ENCODE results near the gene ALK. TPM values are rescaled to one million over a fixed set of nuclear protein-coding genes. Genes with fewer than 3 reads are reported as not detected.

The ALK gene
- total and polyA plus RNA-seq, 3 experiments from 2014 or later: not detected

- CTCF ChIA-PET: no interaction called here
- H3K4me1 ChIP-seq (ENCODE audit: insufficient read depth, low read length): no peaks in the 10 kb centered on the region
- no peaks in the 10 kb centered on the region for H3K36me3 Mint-ChIP-seq
Observed at GRCh38 chr2:29583104-29583503, 338.3 kb downstream of the ALK start.

GRCh38 chr2:29582062-29582461, 339.3 kb downstream of the ALK start:
- DNase-seq: no peak
- Histone ChIP-seq H3K27ac (ENCODE audit: low read depth, low read length) (no peak overlapping the region), H3K36me3 (ENCODE audit: insufficient read depth, low read length) (no peaks in the 10 kb centered on the region), H3K27me3 (ENCODE audit: insufficient read depth, low read length, poor library complexity, severe bottlenecking) (no peaks in the 10 kb centered on the region), H3K4me3 (ENCODE audit: low read length) (no peak overlapping the region), H3K4me1 (ENCODE audit: insufficient read depth, low read length) (no peaks in the 10 kb centered on the region), H3K9me3 (ENCODE audit: low read length) (no peaks in the 10 kb centered on the region)
- H3K36me3 Mint-ChIP-seq: no peaks in the 10 kb centered on the region
- no peak overlapping the region for H3K27ac Mint-ChIP-seq
- no peak overlapping the region for H3K4me3 Mint-ChIP-seq
- ChIA-PET POLR2A (no interaction called here), CTCF (no interaction called here)
- H3K9me3 Mint-ChIP-seq: no peaks in the 10 kb centered on the region
- no peaks in the 10 kb centered on the region for H3K4me1 Mint-ChIP-seq
- H3K27me3 Mint-ChIP-seq: peaks cover 0 to 12% of the 10 kb centered on the region in 2 donors

More at GRCh38 chr2:29583104-29583503, 338.3 kb downstream of the ALK start:
- Histone ChIP-seq H3K36me3 (ENCODE audit: insufficient read depth, low read length) (no peaks in the 10 kb centered on the region), H3K9me3 (ENCODE audit: low read length) (no peaks in the 10 kb centered on the region), H3K27me3 (ENCODE audit: insufficient read depth, low read length, poor library complexity, severe bottlenecking) (no peaks in the 10 kb centered on the region), H3K27ac (ENCODE audit: low read depth, low read length) (no peak overlapping the region), H3K4me3 (ENCODE audit: low read length) (no peak overlapping the region)
- no peaks in the 10 kb centered on the region for H3K9me3 Mint-ChIP-seq
- DNase-seq: no peak
- H3K27me3 Mint-ChIP-seq: peaks cover 0 to 9% of the 10 kb centered on the region in 2 donors
- POLR2A ChIA-PET: no interaction called here
- H3K4me1 Mint-ChIP-seq: no peaks in the 10 kb centered on the region
- H3K4me3 Mint-ChIP-seq: no peak overlapping the region
- H3K27ac Mint-ChIP-seq: no peak overlapping the region

- CTCF ChIA-PET: no interaction called here
- no peaks in the 10 kb centered on the region for H3K27me3 ChIP-seq (ENCODE audit: insufficient read depth, low read length, poor library complexity, severe bottlenecking)
- no peak overlapping the region for H3K4me3 Mint-ChIP-seq
- H3K4me3 ChIP-seq (ENCODE audit: low read length): no peak overlapping the region
- no peak for DNase-seq
- peaks cover 2 to 16% of the 10 kb centered on the region in 2 donors for H3K27me3 Mint-ChIP-seq
- no peak overlapping the region for H3K27ac ChIP-seq (ENCODE audit: low read depth, low read length)
- no peaks in the 10 kb centered on the region for H3K36me3 ChIP-seq (ENCODE audit: insufficient read depth, low read length)
- H3K9me3 ChIP-seq (ENCODE audit: low read length): no peaks in the 10 kb centered on the region
- no peaks in the 10 kb centered on the region for H3K9me3 Mint-ChIP-seq
- no peaks in the 10 kb centered on the region for H3K36me3 Mint-ChIP-seq
- no peaks in the 10 kb centered on the region for H3K4me1 ChIP-seq (ENCODE audit: insufficient read depth, low read length)
- POLR2A ChIA-PET: no interaction called here
- H3K27ac Mint-ChIP-seq: no peak overlapping the region
- no peaks in the 10 kb centered on the region for H3K4me1 Mint-ChIP-seq
Observed at GRCh38 chr2:29580223-29580622, 341.2 kb downstream of the ALK start.

- Histone ChIP-seq H3K36me3 (ENCODE audit: insufficient read depth, low read length) (no peaks in the 10 kb centered on the region), H3K4me3 (ENCODE audit: low read length) (no peak overlapping the region), H3K4me1 (ENCODE audit: insufficient read depth, low read length) (no peaks in the 10 kb centered on the region), H3K27me3 (ENCODE audit: insufficient read depth, low read length, poor library complexity, severe bottlenecking) (no peaks in the 10 kb centered on the region), H3K9me3 (ENCODE audit: low read length) (no peaks in the 10 kb centered on the region), H3K27ac (ENCODE audit: low read depth, low read length) (no peak overlapping the region)
- Mint-ChIP-seq H3K4me1 (no peaks in the 10 kb centered on the region), H3K36me3 (no peaks in the 10 kb centered on the region), H3K27me3 (peaks cover 2 to 16% of the 10 kb centered on the region in 2 donors), H3K9me3 (no peaks in the 10 kb centered on the region), H3K27ac (no peak overlapping the region), H3K4me3 (no peak overlapping the region)
- POLR2A ChIA-PET: no interaction called here
- no peak for DNase-seq
- CTCF ChIA-PET: no interaction called here
Observed at GRCh38 chr2:29579495-29580169, 341.8 kb downstream of the ALK start.

GRCh38 chr2:29578084-29578598, 343.2 kb downstream of the ALK start:
- Mint-ChIP-seq H3K27ac (no peak overlapping the region), H3K4me3 (no peak overlapping the region), H3K9me3 (no peaks in the 10 kb centered on the region), H3K36me3 (no peaks in the 10 kb centered on the region), H3K27me3 (peaks cover 2 to 15% of the 10 kb centered on the region in 2 donors), H3K4me1 (no peaks in the 10 kb centered on the region)
- Histone ChIP-seq H3K9me3 (ENCODE audit: low read length) (no peaks in the 10 kb centered on the region), H3K27me3 (ENCODE audit: insufficient read depth, low read length, poor library complexity, severe bottlenecking) (no peaks in the 10 kb centered on the region), H3K4me3 (ENCODE audit: low read length) (no peak overlapping the region), H3K36me3 (ENCODE audit: insufficient read depth, low read length) (no peaks in the 10 kb centered on the region), H3K27ac (ENCODE audit: low read depth, low read length) (no peak overlapping the region), H3K4me1 (ENCODE audit: insufficient read depth, low read length) (no peaks in the 10 kb centered on the region)
- CTCF ChIA-PET: no interaction called here
- no peak for DNase-seq
- POLR2A ChIA-PET: no interaction called here

GRCh38 chr2:29576231-29576630, 345.2 kb downstream of the ALK start:
- Histone ChIP-seq H3K9me3 (ENCODE audit: low read length) (no peaks in the 10 kb centered on the region), H3K4me3 (ENCODE audit: low read length) (no peak overlapping the region), H3K27ac (ENCODE audit: low read depth, low read length) (no peak overlapping the region), H3K27me3 (ENCODE audit: insufficient read depth, low read length, poor library complexity, severe bottlenecking) (no peaks in the 10 kb centered on the region), H3K4me1 (ENCODE audit: insufficient read depth, low read length) (no peaks in the 10 kb centered on the region), H3K36me3 (ENCODE audit: insufficient read depth, low read length) (no peaks in the 10 kb centered on the region)
- Mint-ChIP-seq H3K27me3 (peaks cover 2 to 15% of the 10 kb centered on the region in 2 donors), H3K27ac (no peak overlapping the region), H3K4me3 (no peak overlapping the region), H3K4me1 (no peaks in the 10 kb centered on the region), H3K9me3 (no peaks in the 10 kb centered on the region), H3K36me3 (no peaks in the 10 kb centered on the region)
- no peak for DNase-seq
- ChIA-PET CTCF (no interaction called here), POLR2A (no interaction called here)

GRCh38 chr2:29575370-29575890, 346.0 kb downstream of the ALK start:
- H3K4me1 Mint-ChIP-seq: no peaks in the 10 kb centered on the region
- H3K27ac Mint-ChIP-seq: no peak overlapping the region
- ChIA-PET POLR2A (no interaction called here), CTCF (no interaction called here)
- DNase-seq: no peak
- H3K36me3 Mint-ChIP-seq: no peaks in the 10 kb centered on the region
- H3K36me3 ChIP-seq (ENCODE audit: insufficient read depth, low read length): no peaks in the 10 kb centered on the region
- no peaks in the 10 kb centered on the region for H3K9me3 Mint-ChIP-seq
- H3K4me1 ChIP-seq (ENCODE audit: insufficient read depth, low read length): no peaks in the 10 kb centered on the region
- H3K9me3 ChIP-seq (ENCODE audit: low read length): no peaks in the 10 kb centered on the region
- peaks cover 2 to 13% of the 10 kb centered on the region in 2 donors for H3K27me3 Mint-ChIP-seq
- no peak overlapping the region for H3K4me3 ChIP-seq (ENCODE audit: low read length)
- H3K27ac ChIP-seq (ENCODE audit: low read depth, low read length): no peak overlapping the region
- no peaks in the 10 kb centered on the region for H3K27me3 ChIP-seq (ENCODE audit: insufficient read depth, low read length, poor library complexity, severe bottlenecking)
- H3K4me3 Mint-ChIP-seq: no peak overlapping the region

GRCh38 chr2:29573612-29574011, 347.8 kb downstream of the ALK start:
- Mint-ChIP-seq H3K4me1 (no peaks in the 10 kb centered on the region), H3K27ac (no peak overlapping the region), H3K4me3 (no peak overlapping the region), H3K36me3 (no peaks in the 10 kb centered on the region), H3K9me3 (no peaks in the 10 kb centered on the region), H3K27me3 (peaks cover 2 to 10% of the 10 kb centered on the region in 2 donors)
- H3K36me3 ChIP-seq (ENCODE audit: insufficient read depth, low read length): no peaks in the 10 kb centered on the region
- no peaks in the 10 kb centered on the region for H3K4me1 ChIP-seq (ENCODE audit: insufficient read depth, low read length)
- ChIA-PET CTCF (no interaction called here), POLR2A (no interaction called here)
- H3K27ac ChIP-seq (ENCODE audit: low read depth, low read length): no peak overlapping the region
- H3K9me3 ChIP-seq (ENCODE audit: low read length): no peaks in the 10 kb centered on the region
- DNase-seq: no peak
- H3K27me3 ChIP-seq (ENCODE audit: insufficient read depth, low read length, poor library complexity, severe bottlenecking): no peaks in the 10 kb centered on the region
- no peak overlapping the region for H3K4me3 ChIP-seq (ENCODE audit: low read length)
